SU-DHL-6 (cell line): ENCODE data around the gene DDX54.

Source experiments
- H2AFZ ChIP-seq: fragments of 200-600 bp; sonication (generic); 2 replicates; pipeline ENCODE4 v1.6.1; 2014; ENCODE audit warnings: low read depth, mild to moderate bottlenecking, moderate library complexity, mixed read lengths, antibody characterized with exemption, low read length; ENCODE audit not compliant: severe bottlenecking
- H3F3A ChIP-seq: fragments of 200-600 bp; shearing (Covaris generic); 2 replicates; pipeline ENCODE4 v1.6.0; 2016; ENCODE audit warnings: antibody characterized with exemption, mild to moderate bottlenecking; ENCODE audit not compliant: insufficient read depth
- H3K27ac ChIP-seq: fragments of 200-600 bp; sonication (generic); 2 replicates; pipeline ENCODE4 v1.5.1; 2016; ENCODE audit warnings: low read depth, mild to moderate bottlenecking, low read length, moderate library complexity, mixed read lengths
- H3K27me3 ChIP-seq: fragments of 200-600 bp; sonication (generic), shearing (Covaris generic); 2 replicates; pipeline ENCODE4 v1.6.0; 2014; ENCODE audit warnings: mild to moderate bottlenecking, low read length
- H3K36me3 ChIP-seq: fragments of 200-600 bp; sonication (generic); 2 replicates; pipeline ENCODE4 v1.6.1; 2014; ENCODE audit warnings: mild to moderate bottlenecking, low read length, mixed read lengths
- H3K4me2 ChIP-seq: fragments of 300-600, 200-600 bp; shearing (Covaris generic), sonication (generic); 2 replicates; pipeline ENCODE4 v1.6.0; 2014; ENCODE audit warnings: low read length, low read depth, mild to moderate bottlenecking; ENCODE audit not compliant: poor library complexity, severe bottlenecking
- H3K4me3 ChIP-seq: fragments of 200-600 bp; sonication (generic); 2 replicates; pipeline ENCODE4 v1.5.1; 2014; ENCODE audit warnings: antibody characterized with exemption, low read length, mild to moderate bottlenecking, mixed read lengths; ENCODE audit not compliant: insufficient read depth, poor library complexity, severe bottlenecking
- H3K79me2 ChIP-seq: fragments of 200-600 bp; sonication (generic); 2 replicates; pipeline ENCODE4 v1.6.1; 2014; ENCODE audit warnings: mild to moderate bottlenecking, low read length, moderate library complexity; ENCODE audit not compliant: insufficient read depth
- H3K9ac ChIP-seq: fragments of 200-600 bp; sonication (generic); 2 replicates; pipeline ENCODE4 v1.7.0; 2014; ENCODE audit warnings: mild to moderate bottlenecking, low read length
- H3K9me2 ChIP-seq: fragments of 200-600 bp; sonication (generic); replicated peaks from 2 replicates; pipeline ENCODE4 v1.6.1; 2014; ENCODE audit warnings: low read length; ENCODE audit not compliant: insufficient read depth
- H3K9me3 ChIP-seq: fragments of 200-600 bp; sonication (generic); 2 replicates; pipeline ENCODE4 v1.6.1; 2014; ENCODE audit warnings: low read length, mixed read lengths; ENCODE audit not compliant: insufficient read depth
- H4K20me1 ChIP-seq: fragments of 200-600 bp; sonication (generic); 2 replicates; pipeline ENCODE4 v1.6.1; 2014; ENCODE audit warnings: low read depth, mild to moderate bottlenecking, antibody characterized with exemption, low read length, moderate library complexity, mixed read lengths
- EZH2phosphoT487 ChIP-seq: fragments of 200-600 bp; sonication (generic), shearing (Covaris generic); conservative IDR thresholded peaks from 2 replicates; pipeline ENCODE4 v1.6.1; 2018; ENCODE audit warnings: mild to moderate bottlenecking, antibody characterized with exemption, low read length, moderate library complexity, mixed read lengths
- TF ChIP-seq, protein P1 (sequence below): fragments of 200-600 bp; sonication (generic); IDR thresholded peaks from one replicate; pipeline ENCODE4 v1.5.1; 2017; ENCODE audit warnings: antibody characterized with exemption, mild to moderate bottlenecking, low read length, moderate library complexity; ENCODE audit not compliant: insufficient read depth, poor library complexity, severe bottlenecking

Gene DDX54

DNA sequence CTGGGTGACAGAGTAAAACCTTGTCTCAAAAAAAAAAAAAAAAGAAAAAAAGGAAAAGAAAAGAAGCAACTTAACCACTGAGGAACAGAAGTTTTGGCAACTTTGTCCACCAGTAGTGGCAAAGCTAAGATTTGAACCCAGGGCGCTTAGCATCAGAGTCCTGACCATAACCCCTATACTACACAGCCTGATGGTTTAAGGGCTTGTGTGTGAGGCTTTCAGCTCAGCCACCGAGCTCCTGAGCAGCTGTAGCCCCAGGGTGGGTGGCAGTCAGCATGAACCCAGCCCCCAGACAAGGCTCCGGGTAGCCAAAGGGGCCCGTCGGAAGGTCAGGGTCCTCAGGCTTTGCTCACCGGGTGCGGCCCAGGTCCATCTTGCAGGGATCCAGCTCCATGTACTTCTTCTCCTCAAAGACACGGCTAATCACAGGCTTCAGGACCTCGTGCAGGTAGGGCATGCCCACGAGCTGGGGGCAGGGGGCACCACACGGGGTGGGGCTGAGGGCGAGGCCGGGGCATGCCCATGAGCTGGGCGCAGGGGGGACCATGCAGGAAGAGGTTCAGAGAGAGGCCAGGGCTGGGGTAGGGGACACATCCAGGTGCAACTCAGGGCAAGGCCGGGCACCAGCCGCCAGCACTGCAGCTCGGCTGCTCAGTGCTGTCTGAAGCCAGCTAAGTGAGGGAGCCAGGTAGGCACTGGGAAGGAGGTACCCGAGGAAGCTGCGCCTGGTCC is 70.7 kb downstream of the DDX54 start:
- Histone ChIP-seq H3K27me3 (no peaks in the 10 kb centered on the region), H3K4me3 (no peak overlapping the region), H3K9me3 (no peaks in the 10 kb centered on the region), H3K36me3 (no peaks in the 10 kb centered on the region), H3F3A (peaks cover 12% of the 10 kb centered on the region), H3K79me2 (no peaks in the 10 kb centered on the region), H3K9me2 (no peaks in the 10 kb centered on the region), H3K4me2 (no peak overlapping the region), H3K9ac (no peak overlapping the region), H3K27ac (no peak overlapping the region), H4K20me1 (no peaks in the 10 kb centered on the region), H2AFZ (no peak overlapping the region)
- no peak for TF ChIP-seq EZH2phosphoT487
- TF ChIP-seq, protein P1, sequence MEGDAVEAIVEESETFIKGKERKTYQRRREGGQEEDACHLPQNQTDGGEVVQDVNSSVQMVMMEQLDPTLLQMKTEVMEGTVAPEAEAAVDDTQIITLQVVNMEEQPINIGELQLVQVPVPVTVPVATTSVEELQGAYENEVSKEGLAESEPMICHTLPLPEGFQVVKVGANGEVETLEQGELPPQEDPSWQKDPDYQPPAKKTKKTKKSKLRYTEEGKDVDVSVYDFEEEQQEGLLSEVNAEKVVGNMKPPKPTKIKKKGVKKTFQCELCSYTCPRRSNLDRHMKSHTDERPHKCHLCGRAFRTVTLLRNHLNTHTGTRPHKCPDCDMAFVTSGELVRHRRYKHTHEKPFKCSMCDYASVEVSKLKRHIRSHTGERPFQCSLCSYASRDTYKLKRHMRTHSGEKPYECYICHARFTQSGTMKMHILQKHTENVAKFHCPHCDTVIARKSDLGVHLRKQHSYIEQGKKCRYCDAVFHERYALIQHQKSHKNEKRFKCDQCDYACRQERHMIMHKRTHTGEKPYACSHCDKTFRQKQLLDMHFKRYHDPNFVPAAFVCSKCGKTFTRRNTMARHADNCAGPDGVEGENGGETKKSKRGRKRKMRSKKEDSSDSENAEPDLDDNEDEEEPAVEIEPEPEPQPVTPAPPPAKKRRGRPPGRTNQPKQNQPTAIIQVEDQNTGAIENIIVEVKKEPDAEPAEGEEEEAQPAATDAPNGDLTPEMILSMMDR = no peak

DNA sequence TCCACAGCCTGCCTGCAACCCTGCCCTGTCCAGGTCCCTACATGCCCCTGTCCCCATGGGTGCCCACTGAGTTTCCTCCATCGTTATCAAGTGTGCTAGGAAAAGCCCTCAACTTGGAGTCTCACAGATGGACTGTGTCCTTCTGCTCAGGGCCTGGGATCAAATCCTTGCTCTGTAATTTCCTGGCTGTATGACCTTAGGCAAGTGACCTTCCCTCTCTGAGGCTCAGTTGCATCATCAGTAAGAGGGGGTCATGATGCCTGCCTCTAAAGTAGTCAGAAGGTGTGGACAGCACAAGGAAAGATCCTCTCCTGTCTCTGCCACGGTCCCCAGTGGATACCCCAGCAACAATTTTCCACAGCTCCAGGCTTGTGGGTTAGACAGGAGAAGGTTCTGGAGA is 71.9 kb downstream of the DDX54 start:
- no peak overlapping the region for H3K27ac ChIP-seq
- H2AFZ ChIP-seq = no peak overlapping the region
- H3K36me3 ChIP-seq = no peaks in the 10 kb centered on the region

DNA sequence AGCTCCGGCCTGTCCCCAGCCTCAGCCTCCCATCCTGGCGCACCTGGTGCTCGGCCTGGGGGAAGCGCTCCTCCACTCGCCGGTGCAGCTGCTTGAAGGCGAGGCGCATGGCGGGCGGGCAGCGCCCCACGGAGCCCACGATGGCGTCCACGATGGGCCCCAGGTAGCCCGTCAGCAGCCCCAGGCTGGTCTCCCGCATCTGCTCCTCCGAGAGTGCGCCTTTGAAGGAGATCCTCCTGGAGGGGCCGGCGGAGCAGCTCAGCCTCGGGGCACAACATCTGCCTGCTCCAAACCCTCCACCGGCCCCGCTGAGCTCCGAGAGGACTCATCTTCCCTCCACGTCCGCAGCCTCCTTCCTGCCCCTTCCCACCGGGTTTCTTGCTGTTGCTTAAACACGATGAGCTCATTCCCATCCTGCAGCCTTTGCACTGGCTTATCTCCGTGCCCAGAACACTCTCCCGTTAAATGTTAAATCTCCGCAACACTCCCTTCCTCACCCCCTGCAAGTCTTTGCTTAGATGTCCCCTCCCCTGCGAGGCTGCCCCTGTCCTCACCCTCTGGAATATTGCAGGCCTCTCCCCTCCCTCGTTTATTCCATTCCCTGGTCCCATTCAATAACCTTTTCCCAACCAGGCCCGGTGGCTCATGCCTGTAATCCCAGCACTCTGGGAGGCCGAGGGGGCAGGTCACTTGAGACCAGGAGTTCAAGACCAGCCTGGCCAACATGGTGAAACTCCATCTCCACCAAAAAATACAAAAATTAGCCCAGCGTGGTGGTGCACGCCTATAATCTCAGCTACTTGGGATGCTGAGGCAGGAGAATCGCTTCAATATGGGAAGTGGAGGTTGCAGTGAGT is 73.0 kb downstream of the DDX54 start:
- Histone ChIP-seq H3K9me3 (no peaks in the 10 kb centered on the region), H2AFZ (no peak overlapping the region), H3K9ac (no peak overlapping the region)

More for the DNA sequence above, 71.9 kb downstream of the DDX54 start:
- Histone ChIP-seq H3K4me3 (no peak overlapping the region), H3K9ac (no peak overlapping the region), H3K79me2 (no peaks in the 10 kb centered on the region), H3K27me3 (no peaks in the 10 kb centered on the region), H4K20me1 (no peaks in the 10 kb centered on the region), H3K9me2 (no peaks in the 10 kb centered on the region), H3F3A (peaks cover 12% of the 10 kb centered on the region), H3K4me2 (no peak overlapping the region), H3K9me3 (no peaks in the 10 kb centered on the region)
- TF ChIP-seq EZH2phosphoT487 = no peak

More for the DNA sequence above, 73.0 kb downstream of the DDX54 start:
- H3K36me3 ChIP-seq = no peaks in the 10 kb centered on the region
- H3K4me2 ChIP-seq = no peak overlapping the region
- H3K4me3 ChIP-seq = no peak overlapping the region
- peaks cover 8% of the 10 kb centered on the region for H3F3A ChIP-seq
- H3K79me2 ChIP-seq = no peaks in the 10 kb centered on the region
- H3K9me2 ChIP-seq = no peaks in the 10 kb centered on the region
- H3K27ac ChIP-seq = no peak overlapping the region
- TF ChIP-seq, protein P1 = no peak
- no peak for TF ChIP-seq EZH2phosphoT487
- H4K20me1 ChIP-seq = no peaks in the 10 kb centered on the region
- no peaks in the 10 kb centered on the region for H3K27me3 ChIP-seq
